Skin of body (tissue), 2 donors: Measurements from ENCODE around the gene TMEM25. TPM values are rescaled to one million over a fixed set of nuclear protein-coding genes. Genes with fewer than 3 reads are reported as not detected.
A peak's percentile ranks its signal among the peaks of the same experiment; 100 is the strongest.
"Not testable (repeated sequence)": the region's sequence is repeated elsewhere in the genome, so short reads cannot be mapped to it uniquely, and the experiment has no call there.

Experiments used
- DNase-seq: peaks from one replicate; lab custom pipeline; 2025; lab: John Stamatoyannopoulos, UW
- total RNA-seq: library from RNA; depleted of rRNA; stranded (reverse); fragments of >200 nt; gene quantifications from one replicate; pipeline ENCODE4 v1.2.3, GENCODE V29; 2014

TMEM25 gene
- total RNA-seq, 1 donor from 2014 or later: 8.1 TPM

GRCh38 chr11:118532091-118532490 lies 1.1 kb downstream of the TMEM25 start:
- no peak for DNase-seq

DNA sequence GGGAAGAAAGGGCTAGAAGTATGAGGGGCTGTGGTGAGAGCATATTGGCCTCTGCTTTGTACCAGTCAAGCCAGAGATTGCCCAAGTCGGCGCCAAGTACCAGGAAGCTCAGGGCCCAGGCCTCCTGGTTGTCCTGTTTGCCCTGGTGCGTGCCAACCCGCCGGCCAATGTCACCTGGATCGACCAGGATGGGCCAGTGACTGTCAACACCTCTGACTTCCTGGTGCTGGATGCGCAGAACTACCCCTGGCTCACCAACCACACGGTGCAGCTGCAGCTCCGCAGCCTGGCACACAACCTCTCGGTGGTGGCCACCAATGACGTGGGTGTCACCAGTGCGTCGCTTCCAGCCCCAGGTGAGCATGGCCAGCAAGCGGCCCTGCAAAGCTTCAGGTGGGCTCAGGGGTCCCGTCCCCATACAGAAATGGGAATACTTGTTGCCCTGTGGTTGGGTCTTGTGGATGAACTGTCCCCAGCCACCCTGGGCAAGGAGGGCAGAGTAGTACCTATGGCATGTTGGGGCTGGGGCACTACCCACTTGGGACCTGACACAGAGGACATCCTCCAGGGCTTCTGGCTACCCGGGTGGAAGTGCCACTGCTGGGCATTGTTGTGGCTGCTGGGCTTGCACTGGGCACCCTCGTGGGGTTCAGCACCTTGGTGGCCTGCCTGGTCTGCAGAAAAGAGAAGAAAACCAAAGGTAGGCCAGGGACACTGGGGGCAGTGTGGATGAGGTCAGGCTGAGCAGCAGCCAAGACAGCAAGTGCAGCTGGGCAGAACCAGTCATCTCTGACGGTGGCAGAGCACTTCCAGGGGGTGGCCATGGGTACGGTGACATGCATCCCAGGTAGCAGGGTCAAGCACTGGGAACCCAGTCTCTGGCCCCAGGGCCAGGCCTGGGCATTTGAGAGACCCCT lies 2.1 kb downstream of the TMEM25 start:
- no peak for DNase-seq

- no peak for DNase-seq
Observed at GRCh38 chr11:118533769-118534729, 3.1 kb downstream of the TMEM25 start.

- DNase-seq: no peak
Observed at GRCh38 chr11:118535261-118535660, 4.3 kb downstream of the TMEM25 start.

DNA sequence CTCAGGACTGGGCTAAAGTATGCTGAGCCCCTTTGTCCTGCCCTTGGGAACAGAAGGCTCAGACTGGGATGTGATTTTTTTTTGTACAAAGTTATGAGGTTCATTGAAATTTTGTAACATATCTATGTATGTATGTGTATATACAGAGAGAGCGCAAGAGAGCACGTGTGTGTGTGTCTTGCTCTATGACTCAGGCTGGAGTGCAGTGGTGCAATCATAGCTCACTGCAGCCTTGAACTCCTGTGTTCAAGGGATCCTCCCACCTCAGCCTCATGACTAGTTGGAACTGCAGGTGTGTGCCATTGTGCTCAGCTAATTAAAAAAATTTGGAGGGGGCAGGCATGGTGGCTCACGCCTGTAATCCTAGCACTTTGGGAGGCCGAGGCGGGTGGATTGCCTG lies 5.7 kb downstream of the TMEM25 start:
- DNase-seq: no peak

DNA sequence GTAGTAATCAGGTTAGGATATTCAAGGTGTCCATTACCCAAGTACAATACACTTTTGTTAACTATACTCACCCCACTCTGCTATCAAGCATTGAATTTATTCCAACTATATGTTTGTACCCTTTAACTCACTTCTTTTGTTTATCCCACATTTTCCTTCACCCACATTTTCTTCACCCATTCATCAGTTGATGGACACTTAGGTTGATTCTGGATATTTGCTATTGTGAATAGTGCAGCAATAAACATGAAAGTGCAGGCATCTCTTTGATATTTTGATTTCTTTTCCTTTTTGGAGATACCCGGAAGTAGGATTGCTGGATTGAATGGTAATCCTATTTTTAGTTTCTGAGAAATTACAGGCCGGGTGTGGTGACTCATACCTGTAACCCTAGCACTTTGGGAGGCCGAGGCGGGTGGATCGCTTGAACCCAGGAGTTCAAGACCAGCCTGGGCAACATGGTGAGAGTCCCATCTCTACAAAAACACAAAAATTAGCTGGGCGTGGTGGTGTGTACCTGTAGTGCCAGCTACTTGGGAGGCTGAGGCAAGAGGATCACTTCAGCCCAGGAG lies 6.5 kb downstream of the TMEM25 start:
- DNase-seq: no peak

- DNase-seq: no peak
Observed at GRCh38 chr11:118544010-118544646, 13.1 kb downstream of the TMEM25 start.

DNA sequence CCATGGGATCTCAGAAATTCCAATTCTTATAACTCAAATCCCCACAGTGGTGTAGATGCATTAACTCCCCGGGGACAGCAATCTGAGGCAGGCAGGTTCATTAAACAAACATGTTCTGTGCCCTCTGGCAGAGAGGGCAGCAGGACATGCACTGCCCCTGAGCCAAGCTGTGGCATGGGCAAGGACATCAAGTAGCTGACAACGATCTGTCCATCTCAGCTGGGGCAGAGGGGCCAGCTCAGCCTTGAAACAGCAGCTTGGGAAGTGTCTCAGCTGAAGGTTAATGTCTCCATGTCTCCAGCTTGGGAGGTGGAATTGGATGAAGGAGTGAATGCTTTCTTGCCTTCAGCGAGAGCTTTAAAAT lies 13.6 kb downstream of the TMEM25 start:
- DNase-seq: no peak

DNA sequence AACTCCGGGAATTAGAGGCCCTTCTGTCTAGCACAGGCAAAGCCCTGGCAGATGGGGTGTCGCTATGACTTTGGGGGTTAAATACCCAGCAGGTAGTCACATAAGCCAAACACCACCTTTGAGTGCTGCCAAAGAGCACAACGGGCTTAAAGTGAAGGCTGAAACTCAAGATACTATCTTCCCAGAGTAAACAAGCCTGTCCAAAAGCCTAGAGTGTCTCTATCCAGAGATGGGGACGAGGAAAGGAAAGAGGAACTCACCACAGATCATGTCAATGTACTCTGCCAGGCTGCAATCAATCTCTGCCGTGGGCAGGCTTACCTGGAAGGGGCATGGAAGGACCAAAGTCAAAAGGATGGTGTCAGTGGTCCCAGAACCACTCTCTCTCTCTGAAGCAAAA lies 14.5 kb downstream of the TMEM25 start:
- DNase-seq: no peak

DNA sequence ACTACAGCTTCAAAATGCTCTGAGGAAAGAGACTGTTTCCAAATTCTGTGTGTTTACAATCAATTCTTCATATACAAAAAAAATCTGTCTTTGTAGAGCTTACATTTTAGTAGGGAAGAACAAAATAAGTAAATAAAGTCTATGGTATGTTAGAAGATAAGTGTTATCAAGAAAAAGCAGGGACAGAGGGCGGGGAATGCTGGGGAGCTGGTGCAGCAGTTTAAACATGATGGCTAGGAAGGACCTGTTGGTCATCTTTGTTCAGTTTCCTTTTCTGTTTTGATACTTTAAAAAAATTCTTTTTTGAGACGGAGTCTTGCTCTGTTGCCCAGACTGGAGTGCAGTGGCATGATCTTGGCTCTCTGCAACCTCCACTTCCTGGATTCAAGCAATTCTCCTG lies 16.1 kb downstream of the TMEM25 start:
- no peak for DNase-seq

- DNase-seq: no peak
Observed at GRCh38 chr11:118552341-118552740, 21.3 kb downstream of the TMEM25 start.

GRCh38 chr11:118560806-118561205 lies 29.8 kb downstream of the TMEM25 start:
- DNase-seq: no peak

GRCh38 chr11:118565051-118565450 lies 34.1 kb downstream of the TMEM25 start:
- peak; percentile 46 for DNase-seq

DNA sequence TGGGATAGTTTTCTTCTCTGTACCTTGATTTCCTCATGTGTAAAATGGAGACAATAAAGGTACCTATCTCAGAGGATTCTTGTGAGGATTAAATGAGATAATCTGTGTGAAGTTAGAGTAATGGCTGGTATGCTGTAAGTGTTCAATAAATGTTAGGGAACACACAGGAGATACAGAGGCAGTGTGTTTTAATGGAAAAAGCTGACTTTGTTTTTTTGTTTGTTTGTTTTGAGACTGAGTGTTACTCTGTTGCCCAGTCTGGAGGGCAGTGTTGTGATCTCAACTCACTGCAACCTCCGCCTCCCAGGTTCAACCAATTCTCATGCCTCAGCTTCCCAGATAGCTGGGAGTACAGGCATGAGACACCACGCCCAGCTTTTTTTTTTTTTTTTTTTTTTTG lies 38.7 kb downstream of the TMEM25 start:
- DNase-seq: no peak

DNA sequence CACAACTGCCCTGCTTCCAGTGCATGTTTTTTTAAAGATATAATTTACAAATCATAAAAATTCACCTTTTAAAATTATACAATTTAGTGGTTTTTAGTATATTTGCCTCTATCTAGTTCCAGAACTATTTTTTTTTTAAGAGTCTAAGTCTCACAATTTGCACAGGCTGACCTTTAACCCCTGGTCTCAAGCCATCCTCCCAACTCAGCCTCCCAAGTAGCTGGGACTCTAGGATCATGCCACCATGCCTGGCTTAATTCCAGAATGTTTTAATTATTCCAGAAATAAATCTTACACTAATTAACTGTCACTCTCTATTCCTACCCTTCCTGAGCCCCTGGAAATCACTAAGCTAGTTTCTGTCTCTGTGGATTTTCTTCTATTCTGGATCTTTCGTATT lies 39.8 kb downstream of the TMEM25 start:
- no peak for DNase-seq

GRCh38 chr11:118571701-118572060 lies 40.7 kb downstream of the TMEM25 start:
- DNase-seq: not testable (repeated sequence)

GRCh38 chr11:118572061-118572980 lies 41.3 kb downstream of the TMEM25 start, which contains the start of gene ARCN1:
Gene ARCN1 (plus strand): TSS chr11:118572409. CDS start chr11:118572548, 139 bp downstream.
- DNase-seq: peak; percentile 72

- peak; percentile 36 for DNase-seq
Observed at GRCh38 chr11:118572981-118573550, 42.1 kb downstream of the TMEM25 start.

DNA sequence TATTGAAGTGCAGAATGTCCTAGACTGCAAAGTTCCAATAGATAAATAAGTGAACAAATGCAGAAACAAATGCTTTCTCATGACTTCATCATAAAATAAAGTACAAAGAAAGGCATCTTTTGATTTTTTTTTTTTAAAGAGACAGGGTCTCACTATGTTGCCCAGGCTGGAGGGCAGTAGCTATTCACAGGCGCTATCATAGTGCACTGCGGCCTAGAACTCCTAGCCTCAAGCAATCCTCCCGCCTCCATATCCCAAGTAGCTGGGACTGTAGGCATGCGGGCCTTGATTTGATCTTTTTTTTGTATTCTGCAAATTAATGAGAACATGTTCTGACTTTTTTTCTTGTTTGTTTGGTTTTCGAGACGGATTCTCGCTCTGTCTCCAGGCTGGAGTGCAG lies 43.6 kb downstream of the TMEM25 start:
- DNase-seq: no peak

DNA sequence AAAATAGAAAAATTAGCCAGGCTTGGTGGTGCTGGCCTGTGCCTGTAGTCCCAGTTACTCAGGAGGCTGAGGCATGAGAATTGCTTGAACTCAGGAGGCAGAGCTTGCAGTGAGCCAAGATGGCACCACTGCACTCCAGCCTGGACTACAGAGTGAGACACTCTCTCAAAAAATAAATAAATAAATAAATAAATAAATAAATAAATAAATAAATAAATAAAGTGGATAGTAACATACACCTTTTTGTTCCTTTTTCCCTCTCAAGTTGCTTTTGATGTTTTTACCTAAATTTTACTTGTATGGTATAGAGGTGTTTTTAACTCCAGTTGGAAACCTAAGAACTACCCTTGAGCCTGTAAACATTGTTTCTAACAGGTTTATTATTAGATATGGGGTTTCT lies 47.0 kb downstream of the TMEM25 start:
- not testable (repeated sequence) for DNase-seq
